Activated effector memory CD4-positive, alpha-beta T cell treated with Interleukin-2 at 50 U/mL for 16 hours (primary cell): ENCODE data around the gene KCNC4.

Source experiments
- DNase-seq: peaks from one replicate; pipeline ENCODE4 v3.0.0-alpha.2; 2020

Gene KCNC4

DNA sequence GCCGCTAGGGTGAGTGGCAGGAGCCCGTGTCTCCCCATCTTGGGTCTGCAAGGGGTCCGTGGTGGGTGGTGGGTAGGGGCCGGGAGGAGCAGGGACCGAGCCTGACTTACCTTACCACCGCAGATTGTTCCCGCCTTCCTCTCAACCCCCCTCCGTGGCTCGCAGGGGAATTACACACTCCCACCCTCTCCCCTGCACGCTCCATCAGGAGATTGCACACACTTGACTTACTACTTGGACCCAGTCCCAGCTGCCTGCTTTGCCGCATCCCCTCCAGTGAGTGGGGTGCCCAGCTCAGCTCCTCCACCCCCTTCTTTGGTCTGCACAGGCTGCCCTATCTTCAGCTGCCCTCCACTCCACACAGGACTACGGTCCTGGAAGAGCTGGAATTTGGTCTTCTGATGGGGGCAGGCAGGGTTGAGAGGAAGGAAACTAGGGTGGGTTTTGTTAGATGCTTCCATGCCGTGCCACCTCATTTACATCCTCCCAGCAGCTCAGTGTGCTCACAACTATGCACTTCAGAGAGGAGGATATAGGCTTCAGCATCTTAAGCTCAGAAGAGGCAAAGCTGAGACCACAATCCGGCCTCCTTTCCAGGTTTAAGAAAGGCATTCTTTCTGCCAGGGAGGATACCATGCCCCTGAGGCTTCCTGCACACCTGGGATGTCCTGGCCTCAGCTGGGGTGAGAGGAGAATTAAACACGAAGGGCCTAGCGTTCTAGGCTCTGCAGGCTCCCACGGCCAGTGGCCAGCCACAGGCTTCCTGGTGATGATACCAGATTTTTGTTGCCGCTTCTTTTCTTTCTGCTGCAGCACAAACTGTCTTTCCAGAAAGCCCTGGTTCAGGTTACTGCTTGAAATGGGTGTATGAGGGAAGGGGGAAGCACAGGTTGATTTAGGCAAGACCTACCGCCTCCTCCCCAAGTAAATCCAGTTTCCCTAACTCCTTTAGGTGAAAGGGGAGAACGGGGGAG, 2.3 kb downstream of the KCNC4 start:
- no peak for DNase-seq

- no peak for DNase-seq
These were observed 3.0 kb downstream of the KCNC4 start for GRCh38 chr1:110213143-110213540.

DNA sequence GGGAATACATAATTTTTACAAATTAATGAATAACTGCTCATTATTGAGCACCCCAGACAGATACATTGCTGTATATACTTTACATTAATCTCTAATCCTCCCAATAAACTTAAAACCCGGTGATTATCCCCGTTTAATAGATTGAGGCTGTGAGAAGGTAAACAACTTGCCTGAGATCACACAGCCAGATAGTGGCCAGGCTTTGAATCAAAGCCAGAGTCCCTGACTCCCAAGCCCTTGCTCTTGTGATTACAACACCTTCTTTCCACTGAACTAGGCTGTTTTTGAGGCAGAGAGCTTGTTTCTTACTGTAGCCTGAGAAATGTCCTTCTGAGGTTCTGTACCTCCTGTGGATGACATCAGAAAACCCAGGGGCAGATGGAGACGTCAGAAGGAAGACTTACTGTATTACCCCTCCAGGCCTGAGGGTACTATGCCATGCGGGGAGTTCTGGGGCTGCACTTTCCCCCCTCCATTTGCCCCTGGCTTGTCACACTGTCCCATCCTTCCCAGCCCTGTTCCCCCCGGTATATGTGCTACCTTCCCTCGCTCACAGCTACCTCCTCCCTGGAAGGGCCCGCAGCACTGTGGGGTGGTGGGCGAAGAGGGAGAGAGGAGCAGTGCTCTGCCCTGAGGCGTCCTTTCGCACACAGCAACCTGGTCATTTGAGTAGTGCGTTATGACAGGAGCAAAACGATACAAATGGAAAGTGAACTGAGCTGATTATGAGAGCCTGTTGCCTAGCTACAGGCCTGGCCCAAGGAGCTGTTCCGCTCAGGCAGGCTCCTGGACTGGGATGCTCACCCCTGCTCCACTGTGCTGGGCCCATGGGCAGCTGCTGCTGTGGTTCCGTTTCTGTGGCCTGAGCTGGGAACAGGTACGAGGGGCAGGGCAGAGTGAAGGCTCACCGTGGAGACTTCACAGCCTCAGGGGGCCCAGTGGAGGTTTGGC, 4.6 kb downstream of the KCNC4 start:
- no peak for DNase-seq

DNA sequence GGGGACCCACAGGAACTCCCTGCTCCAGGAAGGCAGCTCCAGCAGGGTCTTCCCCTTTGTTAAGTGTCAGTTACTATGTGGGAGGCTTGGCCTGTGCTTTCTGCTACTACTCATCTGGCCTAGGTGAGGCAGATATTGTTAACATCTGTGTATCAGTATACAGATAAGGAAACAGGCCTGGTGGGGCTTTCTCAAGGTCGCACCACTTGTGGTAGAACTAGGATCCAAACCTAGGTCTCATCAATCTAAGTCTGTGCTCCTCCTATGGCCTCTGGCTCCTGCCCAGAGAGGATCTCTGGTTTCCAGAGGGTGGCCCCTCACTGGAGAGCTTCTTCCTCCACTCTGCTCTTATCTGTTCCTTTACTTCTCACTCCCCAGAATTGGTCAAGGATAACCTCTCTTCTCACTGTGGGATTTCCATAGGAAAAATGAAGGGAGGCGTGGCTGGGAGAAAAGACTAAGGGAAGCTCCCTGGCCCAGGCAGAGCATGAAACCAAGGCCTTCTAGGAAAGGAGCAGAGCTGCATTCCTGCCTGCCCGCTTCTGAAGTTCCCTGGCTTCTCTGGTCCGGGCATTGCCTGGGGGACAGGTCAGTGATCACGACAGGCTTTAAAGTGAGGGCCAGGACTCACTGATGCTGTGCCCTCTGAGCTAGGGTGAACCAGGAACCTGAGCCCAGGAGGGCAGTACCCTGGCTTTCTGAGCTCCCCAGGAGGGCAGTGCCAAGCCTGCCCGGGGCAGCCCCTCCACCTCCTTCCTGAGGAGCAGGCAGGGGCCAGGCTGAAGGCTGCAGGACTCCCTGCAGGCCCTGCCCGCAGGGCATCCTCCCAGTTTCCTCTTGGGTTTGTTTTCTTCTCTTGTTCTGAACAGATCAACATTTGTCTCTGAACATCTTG, 5.8 kb downstream of the KCNC4 start:
- DNase-seq = no peak

DNA sequence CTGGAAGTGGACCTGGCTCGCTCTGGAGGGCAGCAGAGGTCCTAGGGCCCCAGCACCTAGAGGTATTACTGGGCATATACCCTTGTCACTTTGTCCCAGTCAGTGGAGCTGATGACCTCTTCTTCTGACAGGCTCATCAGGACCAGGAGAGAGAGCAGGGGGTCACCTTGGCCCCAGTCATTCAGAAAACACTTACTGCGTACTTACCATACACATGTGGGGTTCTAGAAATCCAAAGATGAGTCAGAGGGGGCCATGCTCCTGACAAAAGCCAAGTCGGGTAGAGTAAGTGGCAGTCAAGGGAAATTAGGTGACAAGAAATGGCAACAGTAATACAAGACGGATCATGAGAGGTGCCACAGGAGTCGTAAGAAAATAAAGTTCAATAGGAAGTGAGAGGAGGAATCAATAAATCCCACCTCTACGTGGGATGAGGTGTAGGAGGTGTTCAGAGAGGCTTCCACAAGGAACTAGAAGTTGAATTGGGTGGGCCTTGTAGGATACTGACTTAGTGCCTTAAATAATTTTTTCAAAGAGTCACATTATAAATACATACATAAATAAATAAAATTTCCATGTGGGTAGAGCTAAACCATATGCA, 6.8 kb downstream of the KCNC4 start:
- DNase-seq = no peak

GRCh38 chr1:110218137-110218536, 8.0 kb downstream of the KCNC4 start:
- no peak for DNase-seq

DNA sequence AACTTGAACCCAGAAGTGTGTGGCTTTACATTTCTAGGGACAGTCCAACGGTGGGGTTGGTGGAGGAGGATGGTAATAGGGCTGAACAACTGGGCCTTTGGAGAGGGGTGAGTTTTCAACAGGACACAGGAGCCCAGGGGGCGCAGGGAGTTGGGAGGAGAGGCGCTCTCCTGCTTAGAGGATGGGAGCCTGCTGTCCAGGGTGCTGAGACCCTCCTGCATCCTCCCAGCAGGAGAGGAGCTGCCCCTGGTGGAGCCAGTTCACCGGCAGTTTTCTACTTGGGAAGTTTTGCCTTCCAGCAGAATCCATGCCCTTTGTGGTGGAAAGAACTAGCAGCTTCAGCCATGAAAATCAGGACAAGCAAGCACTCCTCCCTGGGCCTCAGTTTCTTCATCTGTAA, 8.6 kb downstream of the KCNC4 start:
- DNase-seq = no peak

DNA sequence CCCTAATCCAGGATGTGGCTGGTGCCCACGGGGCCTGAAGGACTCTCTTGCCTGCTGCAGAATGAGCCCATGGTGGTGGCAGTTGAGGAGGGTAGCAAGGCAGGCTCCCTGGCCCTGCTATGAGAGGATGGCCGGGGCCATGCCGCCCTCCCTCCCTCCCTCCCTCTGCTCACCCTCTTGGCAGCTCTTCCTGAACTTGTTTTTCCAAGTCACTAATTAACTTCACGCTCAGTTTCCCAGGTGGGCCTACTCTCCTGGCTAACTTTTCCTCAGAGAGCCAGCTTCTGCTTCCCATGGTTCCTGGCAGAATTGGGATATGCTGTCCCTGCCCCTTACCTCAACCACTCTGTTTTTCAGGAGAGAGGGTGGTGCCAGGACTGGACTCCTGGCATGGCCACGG, 10.2 kb downstream of the KCNC4 start:
- DNase-seq = no peak

DNA sequence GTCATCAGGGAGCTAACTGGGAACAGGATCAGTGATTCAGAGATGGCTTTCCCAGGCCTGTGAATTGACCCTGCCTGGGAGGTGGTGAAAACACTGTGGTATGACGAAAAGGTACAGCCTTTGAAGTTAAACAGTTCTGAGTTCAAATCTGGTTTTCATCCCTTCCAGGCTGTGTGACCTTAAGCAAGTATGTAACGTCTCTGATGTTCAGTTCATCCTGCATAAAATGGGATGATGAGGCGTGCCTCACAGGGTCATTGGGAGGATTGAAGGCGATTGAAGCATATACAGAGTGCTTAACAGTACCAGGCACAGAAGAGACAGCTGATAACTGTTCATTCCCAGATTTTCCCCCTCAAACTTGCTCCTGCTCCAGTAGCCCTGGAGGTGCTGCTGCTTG, 11.0 kb downstream of the KCNC4 start:
- DNase-seq = no peak

GRCh38 chr1:110223127-110223526, 13.0 kb downstream of the KCNC4 start:
- DNase-seq = no peak

GRCh38 chr1:110223581-110223980, 13.5 kb downstream of the KCNC4 start:
- DNase-seq = no peak

DNA sequence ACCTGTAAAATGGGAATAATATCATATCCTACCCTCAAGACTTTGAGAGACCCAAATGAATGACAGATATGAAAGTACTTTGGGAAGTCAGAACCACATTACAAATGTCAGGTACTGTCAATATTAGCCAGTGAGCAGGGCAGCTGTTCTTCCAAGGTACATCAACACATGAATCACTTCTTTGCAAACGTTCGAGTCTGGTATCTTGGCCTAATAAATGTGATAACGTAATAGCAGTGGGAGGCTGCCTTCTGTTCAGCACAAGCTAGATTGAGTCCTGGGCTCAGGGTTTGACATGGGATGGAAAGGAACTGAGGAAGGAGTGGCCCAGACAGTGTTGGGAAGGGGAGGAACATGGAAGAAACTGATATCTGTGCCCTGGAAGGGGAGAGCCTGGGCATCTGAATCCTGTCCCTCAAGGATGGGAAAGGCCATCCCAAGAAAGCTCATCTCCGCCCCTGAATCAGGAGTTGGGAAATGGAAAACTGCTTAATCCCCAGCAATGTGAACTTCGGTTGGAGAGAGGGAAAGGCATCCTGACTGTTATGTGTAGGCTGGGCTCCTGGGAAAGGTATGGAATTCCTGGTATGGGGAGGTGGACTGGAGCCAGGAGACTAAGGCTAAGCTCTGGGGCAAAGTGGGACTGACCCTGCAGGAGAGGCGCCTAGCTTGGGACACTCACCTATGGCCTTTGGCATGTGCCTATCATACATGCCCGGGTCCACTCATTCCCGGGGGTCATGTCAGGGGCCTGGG, 14.3 kb downstream of the KCNC4 start:
- no peak for DNase-seq

GRCh38 chr1:110225212-110225611, 15.1 kb downstream of the KCNC4 start:
- DNase-seq = no peak

DNA sequence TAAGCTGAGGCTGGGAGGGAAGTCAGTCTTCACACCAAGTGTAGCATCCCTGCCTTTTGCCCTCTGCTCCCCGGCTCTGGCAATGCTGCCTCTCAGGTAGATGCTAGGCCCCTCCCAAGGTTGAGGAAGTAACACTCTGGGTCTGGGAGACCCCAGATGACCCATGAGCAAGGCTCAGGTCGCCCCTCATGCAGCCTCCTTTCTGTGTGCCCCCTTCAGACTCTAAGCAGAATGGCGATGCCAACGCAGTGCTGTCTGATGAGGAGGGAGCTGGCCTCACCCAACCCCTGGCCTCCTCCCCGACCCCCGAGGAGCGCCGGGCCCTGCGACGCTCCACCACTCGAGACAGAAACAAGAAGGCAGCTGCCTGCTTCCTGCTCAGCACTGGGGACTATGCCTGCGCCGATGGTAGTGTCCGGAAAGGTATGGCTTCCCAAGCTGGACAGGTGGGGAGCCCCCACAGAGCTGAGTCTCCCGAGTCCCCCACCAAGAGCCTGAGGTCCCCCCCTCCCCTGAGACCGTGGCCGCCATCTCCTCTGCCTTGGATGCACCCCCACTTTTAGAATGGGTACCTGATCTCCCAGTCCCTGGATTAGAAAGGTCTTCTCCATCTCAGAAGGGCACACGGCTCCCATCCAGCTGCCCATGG, 15.8 kb downstream of the KCNC4 start:
- no peak for DNase-seq

GRCh38 chr1:110227774-110228173, 17.7 kb downstream of the KCNC4 start:
- DNase-seq = no peak

- no peak for DNase-seq
These were observed 18.3 kb downstream of the KCNC4 start for GRCh38 chr1:110228381-110228780.

DNA sequence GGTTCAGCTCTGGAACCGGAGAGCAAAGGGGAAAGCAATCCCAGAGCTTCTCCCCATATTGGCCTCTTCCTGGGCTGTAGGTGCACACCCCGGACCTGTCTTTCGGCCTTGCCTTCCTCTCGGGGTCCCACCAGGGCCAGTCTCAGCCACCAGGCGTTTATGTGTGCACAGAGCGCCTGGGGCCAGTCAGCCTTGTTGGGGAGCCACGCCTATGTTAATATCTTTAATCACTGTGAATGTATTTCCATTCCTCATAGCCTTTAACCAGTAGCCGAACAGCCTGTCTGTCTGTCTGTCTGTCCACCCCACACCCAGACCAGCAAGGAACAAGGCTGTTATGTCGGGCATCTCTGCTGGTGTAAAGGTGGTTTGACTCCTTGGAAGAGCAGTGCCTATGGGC, 18.8 kb downstream of the KCNC4 start:
- DNase-seq = no peak

DNA sequence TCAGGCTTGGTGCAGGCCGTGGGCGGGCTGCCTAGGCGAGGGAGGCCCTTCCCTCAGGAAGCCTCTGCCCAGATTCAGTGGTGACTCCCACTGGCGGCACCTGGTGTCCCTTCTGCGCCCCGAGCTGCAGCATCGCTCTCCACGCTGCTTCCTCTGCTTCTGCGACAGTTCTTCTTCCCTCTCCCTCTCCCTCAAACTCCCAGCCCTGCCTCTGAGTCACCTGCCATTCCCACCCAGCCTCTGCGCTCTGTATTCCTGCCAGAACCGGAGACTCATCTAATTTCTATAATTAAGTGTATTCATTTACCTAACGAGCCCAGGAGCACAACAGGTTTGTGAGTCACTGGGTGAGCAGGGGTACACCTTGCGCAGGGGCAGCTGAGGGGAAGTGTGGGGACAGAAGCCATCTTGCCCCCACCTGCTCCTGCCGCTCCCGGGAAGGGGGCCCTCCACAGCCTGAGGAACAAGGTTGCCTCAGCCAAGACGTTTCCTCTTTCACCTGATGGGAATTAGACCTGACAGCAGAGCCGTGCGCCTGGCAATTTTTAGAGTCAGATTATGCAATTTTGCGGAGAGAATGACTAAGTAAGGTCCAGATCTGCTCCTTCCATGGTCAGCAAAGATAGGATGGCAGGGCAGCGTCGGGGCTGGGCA, 19.4 kb downstream of the KCNC4 start:
- no peak for DNase-seq

GRCh38 chr1:110230381-110231199, 20.5 kb downstream of the KCNC4 start:
- DNase-seq = no peak
